Stomach (tissue), 9 donors: Measurements from ENCODE around the gene F2RL2. TPM values are rescaled to one million over a fixed set of nuclear protein-coding genes. Genes with fewer than 3 reads are reported as not detected.

ENCODE experiments used
- DNase-seq, 2 donors: peaks; one replicate each; pipeline versions ENCODE4 v3.0.0 to v3.0.0-alpha.2; 2013 to 2019
- H3K27ac ChIP-seq, 5 donors: fragments of 200-600 bp in 4 of 5; sonication (generic) in 4 of 5; one replicate each; pipeline ENCODE4 v1.5.1; 2013 to 2019; ENCODE audit warnings: mild to moderate bottlenecking in 1 of 5, moderate library complexity in 1 of 5
- H3K27me3 ChIP-seq, 3 donors: fragments of 200-600 bp; sonication (generic); one replicate each; pipeline ENCODE4 v1.5.1; 2017 to 2019; ENCODE audit warnings: mixed run types in 1 of 3
- H3K36me3 ChIP-seq, 4 donors: fragments of 200-600 bp; sonication (generic); 1 replicate in 3 of 4; 2 replicates in 1 of 4; pipeline ENCODE4 v1.5.1; 2016 to 2019
- H3K4me1 ChIP-seq, 4 donors: fragments of 200-600 bp; sonication (generic); one replicate each; pipeline ENCODE4 v1.5.1; 2016 to 2019
- H3K4me3 ChIP-seq, 4 donors: fragments of 200-600 bp; sonication (generic) in 3 of 4; one replicate each; pipeline ENCODE4 v1.5.1; 2016 to 2019; ENCODE audit warnings: mild to moderate bottlenecking in 1 of 4
- H3K9me3 ChIP-seq, 4 donors: fragments of 200-600 bp; sonication (generic); one replicate each; pipeline ENCODE4 v1.5.1; 2016 to 2019
- CTCF ChIP-seq, 7 experiments: fragments of 450-650 bp in 4 of 7; fragments of 200-600 bp in 3 of 7; sonication (generic) in 3 of 7; IDR thresholded peaks; one replicate each; pipeline ENCODE4 v1.5.1; 2016 to 2019; ENCODE audit warnings: antibody characterized with exemption in 7 of 7, control low read depth in 2 of 7, mild to moderate bottlenecking in 1 of 7
- EP300 ChIP-seq: sonication (generic); formaldehyde crosslinking; IDR thresholded peaks from one replicate; pipeline ENCODE4 v1.6.1; 2017; ENCODE audit warnings: antibody characterized with exemption
- POLR2A ChIP-seq, 4 donors: fragments of 450-650 bp; IDR thresholded peaks; one replicate each; pipeline ENCODE4 v1.6.1; 2016; ENCODE audit warnings: antibody characterized with exemption in 4 of 4, control low read depth in 2 of 4, mild to moderate bottlenecking in 1 of 4, moderate library complexity in 1 of 4
- POLR2AphosphoS5 ChIP-seq, 3 donors: sonication (generic); formaldehyde crosslinking; IDR thresholded peaks; one replicate each; pipeline ENCODE4 v1.6.1; 2016; ENCODE audit warnings: antibody characterized with exemption in 3 of 3
- WGBS, 5 donors: extraction: QIAGEN DNeasy Blood & Tissue Kit in 3 of 5; methylation state at CpG; one replicate each; pipeline versions ENCODE4 v1.1.5 to v1.1.7; 2013 to 2018; 5-methylcytosine and 5-hydroxymethylcytosine counted together
- intact Hi-C: fragments of 100-400 bp; cut with DNase I; formaldehyde crosslinking; loops from one replicate; pipeline ENCODE4 v1.15.1; 2023; ENCODE audit warnings: low total_unique reads
- polyA plus RNA-seq, 3 donors: library from polyadenylated mRNA; stranded (reverse); fragments of 200-250 nt; gene quantifications; one replicate each; pipeline ENCODE4 v1.2.3, GENCODE V29; 2013
- total RNA-seq, 5 donors: library from RNA; depleted of rRNA; stranded (reverse); fragments of >200 nt; gene quantifications; one replicate each; pipeline versions ENCODE4 v1.1.0 to v1.2.3, GENCODE V29; 2014 to 2016
- donor health status: healthy with polysubstance abuse.
- donor health status: Bipolar disorder and iron deficiency.
- donor health status: healthy.

Gene F2RL2
- total and polyA plus RNA-seq, 8 donors: 0.29 to 4.6 (median 0.81) TPM; not detected in 1

- TF ChIP-seq POLR2AphosphoS5 (IDR thresholded peaks at IDR 0.05) (no peak), CTCF (IDR thresholded peaks at IDR 0.05) (no peak), EP300 (no peak), POLR2A (IDR thresholded peaks at IDR 0.05) (no peak)
- Histone ChIP-seq H3K36me3 (peaks cover 7 to 28% (median 19%) of the 10 kb centered on the region in 4 donors), H3K27ac (no peak overlapping the region), H3K4me1 (peaks cover 0 to 6% (median under 1%) of the 10 kb centered on the region in 4 donors), H3K4me3 (no peak overlapping the region), H3K27me3 (no peaks in the 10 kb centered on the region), H3K9me3 (peaks cover 0 to 4% (median 0%) of the 10 kb centered on the region in 4 donors)
- intact Hi-C loops: no loop called here
- DNase-seq: no peak
These were observed 20.2 kb upstream of the F2RL2 start for GRCh38 chr5:76643371-76643770.

- no peak for TF ChIP-seq CTCF (IDR thresholded peaks at IDR 0.05)
- no peak for TF ChIP-seq POLR2AphosphoS5 (IDR thresholded peaks at IDR 0.05)
- no peak for TF ChIP-seq EP300
- no peak for TF ChIP-seq POLR2A (IDR thresholded peaks at IDR 0.05)
- Histone ChIP-seq H3K4me1 (peaks cover 0 to 13% (median 3%) of the 10 kb centered on the region in 4 donors), H3K27ac (no peak overlapping the region), H3K9me3 (no peaks in the 10 kb centered on the region), H3K4me3 (no peak overlapping the region), H3K27me3 (no peaks in the 10 kb centered on the region), H3K36me3 (peaks cover 7 to 20% (median 11%) of the 10 kb centered on the region in 4 donors)
- intact Hi-C loops: no loop called here
- 84 to 96% (median 93%) methylated on average over 6 of the region's 6 CpGs for WGBS, 5 donors
- no peak for DNase-seq
These were observed 19.3 kb upstream of the F2RL2 start for GRCh38 chr5:76642390-76643040.

DNA sequence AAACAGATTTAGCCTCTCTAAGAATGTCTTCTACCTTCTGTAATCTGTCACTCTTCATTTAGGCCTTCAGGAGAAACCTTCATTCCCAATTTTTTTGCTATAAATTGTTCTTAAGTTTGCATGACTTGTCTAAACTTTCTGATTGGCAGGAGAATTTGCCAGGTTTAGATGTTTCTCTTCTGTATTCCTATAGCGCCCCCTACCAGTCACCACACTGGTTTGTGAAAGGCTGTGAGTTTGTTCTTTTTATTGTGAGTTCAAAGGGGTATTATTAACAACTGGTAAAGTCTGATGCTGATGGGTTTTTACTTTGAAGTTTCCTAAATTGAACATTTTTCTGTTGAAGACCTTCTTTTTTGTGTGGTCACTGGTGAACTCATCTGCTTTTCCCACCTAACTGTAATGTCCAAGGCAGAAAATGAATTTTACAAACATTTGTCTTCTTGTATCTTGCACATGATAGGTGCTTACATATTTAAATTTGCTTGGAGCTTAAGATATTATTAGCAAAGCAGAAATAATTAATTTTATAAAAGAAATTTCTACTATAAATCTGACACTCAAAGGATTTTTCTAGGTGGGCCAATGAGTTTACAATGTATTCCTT lies 18.4 kb upstream of the F2RL2 start:
- 9 to 38% (median 13%) methylated on average over 1 of the region's 1 CpG for WGBS, 5 donors
- peak; percentile 67 to 83 for DNase-seq
- H3K4me1 ChIP-seq: peaks cover 0 to 13% (median 3%) of the 10 kb centered on the region in 4 donors
- H3K4me3 ChIP-seq: no peak overlapping the region
- TF ChIP-seq CTCF (IDR thresholded peaks at IDR 0.05) (peak in 4 of 7 experiments; percentile 31 to 57 (median 50)), POLR2AphosphoS5 (IDR thresholded peaks at IDR 0.05) (no peak)
- no peaks in the 10 kb centered on the region for H3K9me3 ChIP-seq
- intact Hi-C loops: no loop called here
- H3K27ac ChIP-seq: no peak overlapping the region
- peaks cover 7 to 22% (median 11%) of the 10 kb centered on the region in 4 donors for H3K36me3 ChIP-seq
- no peaks in the 10 kb centered on the region for H3K27me3 ChIP-seq

DNA sequence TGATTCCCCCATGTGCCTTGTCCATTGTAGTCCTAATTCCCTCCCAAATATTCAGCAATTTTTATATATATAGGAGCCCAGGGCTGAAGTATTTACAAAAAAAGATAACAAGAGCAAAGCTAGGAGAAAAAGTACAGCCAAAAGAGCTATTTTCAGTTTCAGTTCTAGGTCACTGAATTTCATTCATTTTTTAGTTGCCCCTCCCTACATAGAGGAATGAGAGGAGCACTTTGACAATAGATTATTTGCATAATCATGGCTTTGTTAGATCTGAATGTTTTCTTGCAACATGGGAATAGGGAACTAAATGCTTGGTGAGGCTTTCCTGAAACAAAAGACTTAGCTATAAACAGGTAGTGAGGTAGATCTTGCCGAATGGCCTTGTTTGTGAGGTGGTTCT lies 15.3 kb upstream of the F2RL2 start:
- peaks cover 7 to 21% (median 11%) of the 10 kb centered on the region in 4 donors for H3K36me3 ChIP-seq
- H3K4me3 ChIP-seq: no peak overlapping the region
- TF ChIP-seq CTCF (IDR thresholded peaks at IDR 0.05) (no peak), POLR2AphosphoS5 (IDR thresholded peaks at IDR 0.05) (no peak), EP300 (no peak), POLR2A (IDR thresholded peaks at IDR 0.05) (no peak)
- WGBS, 5 donors: 61 to 79% (median 69%) methylated on average over 1 of the region's 1 CpG
- peaks cover 0 to 13% (median 3%) of the 10 kb centered on the region in 4 donors for H3K4me1 ChIP-seq
- intact Hi-C loops: no loop called here
- DNase-seq: no peak
- no peak overlapping the region for H3K27ac ChIP-seq
- no peaks in the 10 kb centered on the region for H3K27me3 ChIP-seq
- H3K9me3 ChIP-seq: no peaks in the 10 kb centered on the region
